GM18498 (cell line): ENCODE measurements around the gene FAM237A.

Experiments used
- ATAC-seq: cut with Tn5 transposase; IDR thresholded peaks from one replicate; pipeline ENCODE4 v1.9.1; 2021; ENCODE audit warnings: mild to moderate bottlenecking, moderate library complexity; ENCODE audit not compliant: unreplicated experiment

FAM237A gene

GRCh38 chr2:206642075-206643025 is at the start of gene FAM237A:
Gene FAM237A (plus strand): TSS chr2:206642487. CDS start chr2:206644237, 1,750 bp downstream.
- no peak for ATAC-seq

- no peak for ATAC-seq
These were observed 44.5 kb upstream of the FAM237A start for GRCh38 chr2:206597717-206598218.

GRCh38 chr2:206603243-206603642 is 39.0 kb upstream of the FAM237A start:
- no peak for ATAC-seq

DNA sequence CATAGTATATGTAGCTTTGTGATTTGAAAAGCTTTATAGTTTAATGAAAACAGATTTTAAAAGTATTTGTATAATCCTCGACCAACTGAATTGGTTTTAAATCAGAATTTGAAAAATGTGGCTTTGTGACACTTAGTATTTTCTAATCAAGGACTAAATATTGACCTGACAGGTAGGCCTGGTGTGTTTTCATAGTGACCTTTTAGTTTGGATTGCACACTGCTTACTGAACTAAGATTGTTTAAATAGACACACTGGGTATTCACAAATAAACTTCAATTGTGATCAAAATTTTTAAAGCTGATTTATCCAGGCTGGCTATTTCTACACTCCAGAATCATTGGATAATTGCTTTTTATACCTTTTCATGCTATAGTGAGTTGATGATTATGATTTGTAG is 31.8 kb upstream of the FAM237A start:
- ATAC-seq: no peak

GRCh38 chr2:206611191-206611590 is 31.1 kb upstream of the FAM237A start:
- ATAC-seq: no peak

DNA sequence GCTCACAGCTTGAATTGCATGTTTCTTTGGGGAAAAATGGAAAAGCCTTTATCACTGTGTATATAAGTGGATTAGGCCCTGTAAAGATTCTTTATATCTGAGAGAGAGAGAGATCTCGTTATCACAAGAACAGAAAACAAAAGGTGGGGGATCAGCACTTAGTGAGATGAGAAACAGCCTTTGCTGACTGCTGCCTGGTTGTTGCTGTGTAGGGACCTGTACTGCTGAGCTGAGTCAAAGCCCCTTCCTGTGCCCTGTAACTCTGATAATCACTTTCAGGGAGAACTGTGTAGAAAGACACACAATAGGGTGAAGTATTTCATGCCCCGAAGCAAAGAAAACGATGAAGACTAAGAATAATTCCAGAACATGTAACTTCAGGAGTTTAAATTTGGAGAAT is 30.6 kb upstream of the FAM237A start:
- ATAC-seq: no peak

DNA sequence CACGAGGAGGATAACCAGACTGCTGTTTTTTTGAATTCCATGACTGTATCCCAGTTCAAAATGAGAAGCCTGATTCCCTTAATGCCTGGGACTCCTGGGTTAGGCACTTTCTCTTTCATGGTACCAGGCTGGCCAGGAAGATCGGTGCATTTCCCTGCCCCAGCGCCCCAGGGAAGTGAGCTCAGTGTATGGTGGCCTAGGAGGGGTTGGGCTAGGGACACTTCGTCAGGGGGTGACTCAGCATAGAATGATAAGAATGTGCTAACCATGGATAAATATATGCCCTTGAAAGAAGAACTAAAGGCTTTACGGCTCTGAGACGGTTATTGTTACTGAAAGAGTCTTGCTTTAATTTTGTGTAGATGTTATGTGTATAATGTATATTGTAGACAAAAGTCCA is 27.5 kb upstream of the FAM237A start:
- no peak for ATAC-seq

DNA sequence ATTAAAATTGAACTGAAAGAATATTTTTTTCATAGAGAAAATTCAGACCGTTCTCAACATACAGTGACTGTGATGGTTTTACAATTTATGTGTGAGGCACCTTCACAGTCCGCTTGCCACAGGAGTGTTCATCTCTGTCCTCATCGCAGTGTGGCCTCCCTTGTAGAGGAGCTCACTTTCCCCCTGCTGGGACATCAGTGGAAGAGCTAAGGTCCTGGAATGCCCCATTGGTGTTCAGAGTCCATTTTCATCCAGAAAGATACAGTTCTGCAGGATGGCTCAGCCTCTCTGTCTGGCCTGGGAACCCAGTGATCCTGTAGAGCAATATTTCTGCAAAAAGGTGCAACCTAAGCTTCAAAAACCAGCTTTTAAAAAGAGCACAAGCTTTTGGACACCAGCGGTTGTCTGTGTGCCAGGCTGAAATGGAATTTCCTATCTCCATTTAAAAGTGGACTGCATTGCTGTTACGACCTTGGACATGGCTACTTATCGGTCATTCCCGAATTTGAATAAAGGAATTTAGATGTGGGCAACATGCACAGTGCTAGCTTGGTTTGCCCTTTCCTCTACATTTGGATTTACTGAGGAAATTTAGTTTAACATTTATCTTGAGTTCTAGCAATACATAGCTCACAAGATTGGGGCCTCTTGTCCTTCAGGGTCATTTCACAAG is 26.7 kb upstream of the FAM237A start:
- no peak for ATAC-seq

DNA sequence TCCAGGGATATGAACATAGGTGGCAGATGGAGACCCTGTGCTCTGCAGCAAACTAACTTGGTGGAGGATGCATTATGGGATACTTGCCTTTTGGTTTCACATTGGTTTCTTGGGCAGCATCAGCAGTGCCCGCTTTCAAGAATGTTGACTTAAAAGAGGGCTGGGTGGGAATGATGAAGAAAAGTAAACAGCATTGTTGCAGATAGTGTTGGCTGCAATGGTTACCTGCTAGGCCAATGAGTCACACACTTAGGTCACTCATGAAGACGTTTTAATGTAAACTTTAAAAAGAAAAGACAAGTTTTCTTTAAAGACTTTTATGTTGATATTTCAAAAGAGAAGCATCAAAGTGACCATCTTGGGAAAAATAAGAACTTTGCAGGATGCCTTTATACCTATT is 26.1 kb upstream of the FAM237A start:
- ATAC-seq: no peak

DNA sequence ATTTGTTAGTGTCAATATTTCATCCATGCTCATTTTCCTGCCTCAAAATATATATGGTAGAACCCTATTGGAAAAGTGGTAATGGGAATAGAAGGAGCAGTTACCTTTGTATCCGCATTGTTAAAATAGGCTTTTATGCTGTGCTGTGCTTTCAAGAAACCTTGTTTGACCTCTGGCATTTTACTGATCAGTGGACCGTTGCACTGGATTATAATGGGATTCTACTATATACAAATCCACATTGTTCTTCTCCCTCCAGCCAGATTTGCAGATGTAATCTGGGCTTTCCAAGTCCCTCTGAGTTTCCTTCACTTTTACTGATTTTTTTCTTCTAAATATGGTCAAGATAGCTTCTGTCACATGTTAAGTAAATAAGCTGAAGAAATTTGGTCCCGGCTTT is 23.3 kb upstream of the FAM237A start:
- no peak for ATAC-seq

- no peak for ATAC-seq
These were observed 16.2 kb upstream of the FAM237A start for GRCh38 chr2:206626108-206626507.

GRCh38 chr2:206627632-206628031 is 14.7 kb upstream of the FAM237A start:
- no peak for ATAC-seq

GRCh38 chr2:206631340-206631739 is 10.9 kb upstream of the FAM237A start:
- ATAC-seq: no peak

- no peak for ATAC-seq
These were observed 7.3 kb upstream of the FAM237A start for GRCh38 chr2:206635015-206635414.

GRCh38 chr2:206639636-206640035 is 2.7 kb upstream of the FAM237A start:
- no peak for ATAC-seq

GRCh38 chr2:206641226-206641625 is 1.1 kb upstream of the FAM237A start:
- no peak for ATAC-seq

GRCh38 chr2:206647985-206648384 is 5.7 kb downstream of the FAM237A start:
- ATAC-seq: no peak

DNA sequence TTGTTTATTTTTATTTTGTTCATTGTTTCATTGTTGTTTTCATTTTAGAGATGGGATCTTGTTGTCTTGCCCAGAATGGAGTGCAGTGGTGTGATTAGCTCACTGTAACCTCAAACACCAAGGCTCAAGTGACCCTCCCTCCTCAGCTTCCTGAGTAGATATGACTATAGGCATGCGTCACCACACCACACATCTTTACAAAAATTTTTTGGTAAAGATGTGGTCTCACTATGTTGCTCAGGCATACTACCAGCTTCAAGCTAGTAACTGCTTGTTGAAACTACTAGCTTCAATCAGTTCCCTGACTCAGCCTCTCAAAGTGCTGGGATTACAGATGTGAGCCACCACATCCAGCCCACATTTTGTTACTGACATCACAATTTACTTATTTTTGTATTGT is 14.8 kb downstream of the FAM237A start:
- no peak for ATAC-seq

- no peak for ATAC-seq
These were observed 23.0 kb downstream of the FAM237A start for GRCh38 chr2:206665251-206665650.

DNA sequence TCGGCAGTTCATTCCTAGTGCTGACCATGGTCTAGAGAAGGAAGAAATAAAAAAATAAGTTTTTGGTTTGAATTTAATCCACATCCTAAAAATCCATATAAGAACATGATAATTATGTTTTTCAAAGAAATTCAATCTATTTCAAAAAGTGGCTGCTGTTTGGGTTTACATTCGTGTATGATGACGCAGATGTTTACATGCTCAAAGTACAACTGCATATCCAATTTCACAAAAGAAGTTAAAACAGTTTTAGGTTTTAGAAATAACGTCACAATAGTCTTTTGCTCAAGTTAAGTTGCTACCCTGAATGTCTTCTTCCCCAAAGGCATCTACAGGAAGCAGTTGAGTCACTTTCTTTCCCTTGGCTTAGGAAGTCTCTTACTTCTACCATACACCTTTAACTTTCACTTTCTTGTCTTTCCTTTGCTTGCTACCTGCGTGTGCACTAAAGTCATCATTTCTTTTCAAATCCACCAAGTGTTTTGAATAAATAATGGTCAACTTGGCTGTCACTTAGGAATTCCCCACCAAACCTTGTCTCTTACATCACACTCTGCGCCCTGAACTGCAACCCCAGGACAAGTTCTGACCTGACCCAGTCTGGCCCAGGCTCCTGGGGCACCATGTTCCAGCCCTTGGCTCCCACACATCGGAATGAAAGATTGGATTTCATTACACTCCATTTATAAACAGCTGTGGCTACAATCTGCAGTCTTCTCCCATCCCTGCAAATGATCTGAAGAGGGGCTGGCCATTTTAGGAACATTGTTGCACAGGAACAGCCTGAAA is 28.4 kb downstream of the FAM237A start:
- ATAC-seq: no peak

DNA sequence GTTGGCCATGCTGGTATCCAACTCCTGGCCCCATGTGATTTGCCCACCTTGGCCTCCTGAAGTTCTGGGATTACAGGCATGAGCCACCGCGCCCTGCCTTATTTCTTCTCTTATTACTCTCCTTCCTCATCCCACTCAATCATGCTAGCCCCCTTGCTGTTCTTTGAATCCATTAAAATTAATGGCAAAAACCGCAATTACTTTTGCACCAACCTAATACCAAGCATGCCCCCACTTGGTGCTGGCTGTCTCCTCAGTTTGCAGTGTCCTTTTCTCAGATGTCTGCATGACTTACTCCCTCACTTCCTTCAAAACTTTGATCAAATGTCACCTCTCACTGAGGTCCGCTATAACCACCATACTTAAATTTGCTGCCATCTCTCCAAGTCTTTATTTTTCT is 41.3 kb downstream of the FAM237A start:
- no peak for ATAC-seq
